ENCODE results near the gene TUT1. TPM values are rescaled to one million over a fixed set of nuclear protein-coding genes. Genes with fewer than 3 reads are reported as not detected.
A peak's percentile ranks its signal among the peaks of the same experiment; 100 is the strongest.
"Not testable (repeated sequence)": the region's sequence is repeated elsewhere in the genome, so short reads cannot be mapped to it uniquely, and the experiment has no call there.

The TUT1 gene
- total and polyA plus RNA-seq, 2 of the 4 experiments (the other 2 are of a cell fraction), result 4.3 to 10.1 TPM

DNA sequence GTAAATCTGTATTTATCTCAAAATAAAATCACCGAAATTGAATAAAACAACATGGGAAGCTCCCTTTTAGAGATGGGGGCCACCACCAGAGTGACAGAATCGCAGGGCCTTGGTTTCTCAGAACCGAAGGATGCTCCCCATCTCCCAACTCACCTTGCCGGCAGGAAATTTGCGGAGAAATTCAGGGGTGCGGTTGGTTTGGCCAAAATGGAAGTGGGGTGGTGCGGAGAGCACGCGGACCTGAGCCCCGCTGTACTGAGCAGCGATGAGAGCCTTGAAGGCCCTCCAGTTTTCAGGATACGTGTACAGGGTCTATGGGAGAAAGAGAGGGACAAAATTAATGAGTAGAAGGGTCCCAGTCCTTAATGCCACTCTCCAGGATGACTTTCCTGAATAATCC is 18.9 kb downstream of the TUT1 start:
- dilution Hi-C loops (cut with HindIII; ENCODE audit: low sequenced_read_pairs, unreplicated experiment) (no loop called here), intact Hi-C loops (cut with micrococcal nuclease) (no loop called here), in situ Hi-C loops (cut with MboI; ENCODE audit: low sequenced_read_pairs) (no loop called here)
- WGBS, 2 experiments (ENCODE audit: extremely low coverage in 2 of 2, insufficient read length in 1 of 2), result no CpG with 5 or more reads among the region's 12 CpGs
- H2BK20ac ChIP-seq (ENCODE audit: low read depth, low read length), result no peak overlapping the region
- no peak overlapping the region for H4K8ac ChIP-seq (ENCODE audit: low read depth in 2 of 2, low read length in 2 of 2)
- ChIA-PET POLR2A (ENCODE audit: unreplicated experiment) (interaction anchor here (0.6 to 1.1 kb wide), 3 partner anchors 9 to 83 kb away, joined by 3 to 4 read pairs (median 3); partner anchors contain the start of gene TUT1), CTCF (interaction anchor here (1.2 kb wide), 1 partner anchor 12 kb away, joined by 6 read pairs; no protein-coding TSS in a partner anchor)
- peak overlapping the region; percentile 90 for H3K4me2 ChIP-seq (ENCODE audit: low read depth, low read length)
- no peak overlapping the region for H2BK120ac ChIP-seq (ENCODE audit: low read depth, low read length)
- no peak overlapping the region for H4K91ac ChIP-seq (ENCODE audit: insufficient read depth, low read depth, low read length)
- no peak for DNase-seq
- H3K79me1 ChIP-seq (ENCODE audit: low read depth in 1 of 2, low read length in 2 of 2), result peaks cover 18 to 78% of the 10 kb centered on the region in 2 experiments
- ATAC-seq (ENCODE audit: low read depth), result no peak
- H3K23ac ChIP-seq (ENCODE audit: low read depth, low read length), result peak overlapping the region; percentile 99
- H3K27ac ChIP-seq (ENCODE audit: insufficient read depth, low read length), result no peak overlapping the region; the same call in 1 of the 2 replicates
- 0 out of 2 replicates have a peak overlapping the region, but pooled peaks have one; percentile 90 for H3K56ac ChIP-seq (ENCODE audit: extremely low read depth, insufficient read depth, low read length)
- no peaks in the 10 kb centered on the region for H3K27me3 ChIP-seq (ENCODE audit: control insufficient read depth, insufficient read depth, low read length)
- H3K4ac ChIP-seq (ENCODE audit: low read depth, low read length), result peak overlapping the region; percentile 95
- no peak overlapping the region for H2AK9ac ChIP-seq (replicated peaks; ENCODE audit: low read depth, low read length, poor library complexity)
- no peak overlapping the region for H2AFZ ChIP-seq (replicated peaks; ENCODE audit: low read length, poor library complexity)
- no peak overlapping the region; the same call in 1 of the 2 replicates for H2AK5ac ChIP-seq (ENCODE audit: low read depth, low read length)
- peak overlapping the region; percentile 54 for H2BK5ac ChIP-seq (ENCODE audit: low read depth, low read length, poor library complexity, severe bottlenecking)
- no TSS peak for BruUV-seq (replicated peaks)
- H4K20me1 ChIP-seq (ENCODE audit: insufficient read depth, low read length), result peaks cover 45% of the 10 kb centered on the region
- peaks cover 12% of the 10 kb centered on the region for H3K4me1 ChIP-seq (ENCODE audit: control insufficient read depth, insufficient read depth, low read length)
- no peak overlapping the region for H2BK15ac ChIP-seq (ENCODE audit: low read depth, low read length)
- no peak overlapping the region for H4K5ac ChIP-seq (ENCODE audit: low read depth, low read length)
- no peaks in the 10 kb centered on the region for H3K9me3 ChIP-seq (ENCODE audit: control insufficient read depth, insufficient read depth, low read length)
- peak overlapping the region; percentile 74 for H3K4me3 ChIP-seq (ENCODE audit: insufficient read depth, low read depth, low read length)
- peak overlapping the region; percentile 84 for H3K14ac ChIP-seq (replicated peaks; ENCODE audit: low read depth, low read length)
- no peak overlapping the region for H3K18ac ChIP-seq (ENCODE audit: low read depth, low read length)
- peak overlapping the region; percentile 86 for H3K9ac ChIP-seq (ENCODE audit: low read depth, low read length)
- TF ChIP-seq RAD21 (IDR thresholded peaks at IDR 0.05; ENCODE audit: low read length), result no peak
- TF ChIP-seq POLR2A (IDR thresholded peaks at IDR 0.05; ENCODE audit: low read depth, low read length), result no peak
- no peak for TF ChIP-seq CEBPB (IDR thresholded peaks at IDR 0.05; ENCODE audit: low read depth, low read length)
- no peak for TF ChIP-seq RFX5 (IDR thresholded peaks at IDR 0.05; ENCODE audit: low read depth, low read length)
- TF ChIP-seq, protein P1, sequence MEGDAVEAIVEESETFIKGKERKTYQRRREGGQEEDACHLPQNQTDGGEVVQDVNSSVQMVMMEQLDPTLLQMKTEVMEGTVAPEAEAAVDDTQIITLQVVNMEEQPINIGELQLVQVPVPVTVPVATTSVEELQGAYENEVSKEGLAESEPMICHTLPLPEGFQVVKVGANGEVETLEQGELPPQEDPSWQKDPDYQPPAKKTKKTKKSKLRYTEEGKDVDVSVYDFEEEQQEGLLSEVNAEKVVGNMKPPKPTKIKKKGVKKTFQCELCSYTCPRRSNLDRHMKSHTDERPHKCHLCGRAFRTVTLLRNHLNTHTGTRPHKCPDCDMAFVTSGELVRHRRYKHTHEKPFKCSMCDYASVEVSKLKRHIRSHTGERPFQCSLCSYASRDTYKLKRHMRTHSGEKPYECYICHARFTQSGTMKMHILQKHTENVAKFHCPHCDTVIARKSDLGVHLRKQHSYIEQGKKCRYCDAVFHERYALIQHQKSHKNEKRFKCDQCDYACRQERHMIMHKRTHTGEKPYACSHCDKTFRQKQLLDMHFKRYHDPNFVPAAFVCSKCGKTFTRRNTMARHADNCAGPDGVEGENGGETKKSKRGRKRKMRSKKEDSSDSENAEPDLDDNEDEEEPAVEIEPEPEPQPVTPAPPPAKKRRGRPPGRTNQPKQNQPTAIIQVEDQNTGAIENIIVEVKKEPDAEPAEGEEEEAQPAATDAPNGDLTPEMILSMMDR (conservative IDR thresholded peaks at IDR 0.05; ENCODE audit: low read depth, low read length), result no peak
- TF ChIP-seq, protein P2, sequence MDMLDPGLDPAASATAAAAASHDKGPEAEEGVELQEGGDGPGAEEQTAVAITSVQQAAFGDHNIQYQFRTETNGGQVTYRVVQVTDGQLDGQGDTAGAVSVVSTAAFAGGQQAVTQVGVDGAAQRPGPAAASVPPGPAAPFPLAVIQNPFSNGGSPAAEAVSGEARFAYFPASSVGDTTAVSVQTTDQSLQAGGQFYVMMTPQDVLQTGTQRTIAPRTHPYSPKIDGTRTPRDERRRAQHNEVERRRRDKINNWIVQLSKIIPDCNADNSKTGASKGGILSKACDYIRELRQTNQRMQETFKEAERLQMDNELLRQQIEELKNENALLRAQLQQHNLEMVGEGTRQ (IDR thresholded peaks at IDR 0.05; ENCODE audit: low read depth, low read length), result no peak
- H3K36me3 ChIP-seq (ENCODE audit: control insufficient read depth, insufficient read depth, low read length), result peaks cover 51% of the 10 kb centered on the region
- H3K9me1 ChIP-seq (ENCODE audit: insufficient read depth, low read length), result peaks cover 11% of the 10 kb centered on the region

DNA sequence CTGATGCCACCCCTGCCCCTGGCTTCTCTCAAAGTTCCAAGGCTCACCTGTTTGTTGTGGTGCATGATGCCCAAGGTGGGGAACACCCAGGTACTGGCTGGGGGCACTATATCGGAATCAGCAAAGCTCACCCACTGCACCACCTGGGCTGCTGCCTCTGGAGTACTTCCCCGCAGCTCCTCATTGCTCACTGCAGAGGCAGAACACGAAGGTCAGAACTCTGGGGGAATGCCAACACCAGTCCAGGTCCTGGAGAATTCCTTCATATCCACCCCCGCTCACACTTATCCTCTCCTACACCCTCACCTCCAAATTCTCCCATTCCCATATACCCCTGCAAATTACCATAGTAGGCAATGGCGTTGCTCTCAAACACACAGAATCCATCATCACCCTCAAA is 19.8 kb downstream of the TUT1 start:
- TSS peak; percentile 45 for BruUV-seq (replicated peaks)
- H3K14ac ChIP-seq (replicated peaks; ENCODE audit: low read depth, low read length); H2BK15ac ChIP-seq (ENCODE audit: low read depth, low read length); H3K4me2 ChIP-seq (ENCODE audit: low read depth, low read length); POLR2A ChIA-PET (ENCODE audit: unreplicated experiment); H3K4ac ChIP-seq (ENCODE audit: low read depth, low read length); H3K9me1 ChIP-seq (ENCODE audit: insufficient read depth, low read length); H2AK5ac ChIP-seq (ENCODE audit: low read depth, low read length); ATAC-seq (ENCODE audit: low read depth); H4K8ac ChIP-seq (ENCODE audit: low read depth in 2 of 2, low read length in 2 of 2); H3K27me3 ChIP-seq (ENCODE audit: control insufficient read depth, insufficient read depth, low read length); DNase-seq; H2BK5ac ChIP-seq (ENCODE audit: low read depth, low read length, poor library complexity, severe bottlenecking); H2BK120ac ChIP-seq (ENCODE audit: low read depth, low read length); H3K27ac ChIP-seq (ENCODE audit: insufficient read depth, low read length); H3K9ac ChIP-seq (ENCODE audit: low read depth, low read length); H2AFZ ChIP-seq (replicated peaks; ENCODE audit: low read length, poor library complexity); H3K18ac ChIP-seq (ENCODE audit: low read depth, low read length); H4K5ac ChIP-seq (ENCODE audit: low read depth, low read length); intact Hi-C loops (cut with micrococcal nuclease); H3K4me3 ChIP-seq (ENCODE audit: insufficient read depth, low read depth, low read length); H3K23ac ChIP-seq (ENCODE audit: low read depth, low read length); H4K91ac ChIP-seq (ENCODE audit: insufficient read depth, low read depth, low read length); dilution Hi-C loops (cut with HindIII; ENCODE audit: low sequenced_read_pairs, unreplicated experiment); H3K9me3 ChIP-seq (ENCODE audit: control insufficient read depth, insufficient read depth, low read length); H3K56ac ChIP-seq (ENCODE audit: extremely low read depth, insufficient read depth, low read length); H2BK20ac ChIP-seq (ENCODE audit: low read depth, low read length); in situ Hi-C loops (cut with MboI; ENCODE audit: low sequenced_read_pairs): not testable (repeated sequence)
- peaks cover 12% of the 10 kb centered on the region for H3K4me1 ChIP-seq (ENCODE audit: control insufficient read depth, insufficient read depth, low read length)
- peaks cover 18 to 75% of the 10 kb centered on the region in 2 experiments for H3K79me1 ChIP-seq (ENCODE audit: low read depth in 1 of 2, low read length in 2 of 2)
- H3K36me3 ChIP-seq (ENCODE audit: control insufficient read depth, insufficient read depth, low read length), result peaks cover 52% of the 10 kb centered on the region
- 100% methylated on average over 1 of the region's 5 CpGs; no CpG with 5 or more reads in 1 of the 2 experiments for WGBS, 2 experiments (ENCODE audit: extremely low coverage in 2 of 2, insufficient read length in 1 of 2)
- H4K20me1 ChIP-seq (ENCODE audit: insufficient read depth, low read length), result peaks cover 54% of the 10 kb centered on the region
- CTCF ChIA-PET, result interaction anchor here (1.8 kb wide), 1 partner anchor 11 kb away, joined by 6 read pairs; no protein-coding TSS in a partner anchor
- peak overlapping the region; percentile 74 for H2AK9ac ChIP-seq (replicated peaks; ENCODE audit: low read depth, low read length, poor library complexity)
